MV-4-11 (cell line): ENCODE data around the gene MCIDAS.
A peak's percentile ranks its signal among the peaks of the same experiment; 100 is the strongest.

Experiments used
- DNase-seq: peaks from one replicate; lab custom pipeline; 2025; lab: John Stamatoyannopoulos, UW

The MCIDAS gene

DNA sequence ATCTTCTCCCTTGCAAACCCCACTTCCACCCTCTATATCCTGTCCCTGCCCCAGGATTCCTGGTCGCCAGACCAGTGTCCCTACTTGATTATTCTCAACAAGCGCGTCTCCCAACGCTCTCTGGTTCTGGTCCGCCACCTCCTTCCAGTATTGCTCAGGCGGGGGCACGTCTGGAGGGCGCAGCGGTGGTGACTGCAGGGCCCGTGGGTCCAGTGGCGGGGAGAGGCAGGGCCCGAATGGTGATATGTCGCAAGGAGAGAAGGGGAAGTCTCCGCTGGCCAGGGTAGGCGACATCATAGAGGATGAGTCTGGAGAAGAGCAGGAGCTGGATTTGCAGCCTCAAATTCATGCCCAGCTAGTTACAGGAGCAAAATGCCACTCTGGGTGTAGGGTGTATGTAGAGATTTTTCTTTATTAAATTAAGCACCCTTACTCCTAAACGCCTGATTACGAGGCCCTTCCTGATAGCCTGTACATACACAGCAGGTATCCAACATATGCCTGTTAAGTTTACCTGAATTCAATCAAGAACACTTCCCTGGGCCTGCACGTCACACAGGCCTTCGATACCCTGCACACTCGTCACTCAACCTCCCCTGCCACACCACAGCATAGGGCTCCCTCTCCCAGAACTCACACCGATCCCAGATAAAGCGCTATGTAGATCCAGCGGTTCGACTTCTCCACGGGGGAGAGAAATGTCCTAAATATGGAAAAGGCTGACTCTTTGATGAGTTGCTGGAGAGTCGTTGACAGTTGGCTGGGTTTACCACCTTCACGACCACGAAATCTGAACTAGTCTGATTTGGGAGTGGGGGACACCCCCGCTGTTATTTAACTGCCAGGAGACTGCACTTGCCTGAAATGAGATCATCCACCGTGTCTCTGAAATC is 4.8 kb downstream of the MCIDAS start:
- peak; percentile 27 for DNase-seq

DNA sequence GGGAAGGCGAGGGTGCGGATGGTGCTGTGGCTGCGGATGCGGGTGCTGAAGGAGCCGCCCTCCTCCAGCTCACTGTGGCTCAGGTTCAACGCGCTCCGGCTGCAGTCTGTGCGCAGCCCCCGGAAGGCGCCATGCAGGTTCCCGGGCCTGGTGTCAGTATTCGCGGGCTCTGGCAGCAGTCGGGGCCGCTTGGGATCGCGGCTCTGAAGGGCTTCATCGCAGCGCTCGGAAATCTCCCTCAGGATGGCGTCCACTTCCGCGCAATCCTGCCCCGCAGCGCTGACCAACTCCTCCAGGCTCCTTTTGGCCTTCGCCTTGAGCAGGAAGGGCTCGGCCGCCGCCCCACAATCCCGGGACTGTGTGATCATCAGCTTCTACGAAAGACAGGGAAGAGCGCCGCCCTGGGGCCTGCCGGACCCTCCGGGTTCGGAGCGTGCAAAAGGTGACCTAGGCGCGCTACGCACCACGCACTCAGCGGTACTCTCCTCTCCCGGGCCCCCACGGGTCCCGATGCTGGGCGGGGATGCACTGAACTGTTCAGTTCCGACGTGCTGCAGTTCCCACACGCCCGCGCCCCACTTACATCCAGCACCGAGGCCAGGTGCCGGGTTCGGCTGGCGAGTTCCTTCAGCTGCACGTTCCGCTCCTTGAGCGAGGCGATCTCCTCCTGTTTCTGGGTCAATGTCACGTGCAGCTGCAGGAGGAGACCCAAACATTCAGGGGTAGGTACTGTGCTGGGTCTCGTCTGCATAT is 6.5 kb downstream of the MCIDAS start:
- DNase-seq: no peak

DNA sequence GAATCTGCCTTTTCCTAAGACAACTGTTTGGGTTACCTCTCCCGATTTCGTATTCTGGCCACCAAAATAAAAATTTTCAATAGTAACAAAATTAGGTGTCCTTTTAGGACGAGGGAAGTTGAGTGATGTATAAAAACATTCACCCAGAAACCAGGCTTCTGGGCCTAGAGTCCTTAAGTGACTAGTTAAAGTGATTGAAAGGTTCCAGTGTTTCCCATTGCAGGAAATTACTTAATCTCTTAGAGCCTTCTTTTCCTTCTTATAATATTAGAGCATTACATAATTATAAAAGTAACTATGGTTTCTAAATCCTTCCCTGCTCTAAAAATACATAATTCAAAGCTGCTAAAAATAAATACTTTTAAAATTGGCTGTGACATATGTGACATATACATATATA is 7.3 kb downstream of the MCIDAS start:
- DNase-seq: no peak

DNA sequence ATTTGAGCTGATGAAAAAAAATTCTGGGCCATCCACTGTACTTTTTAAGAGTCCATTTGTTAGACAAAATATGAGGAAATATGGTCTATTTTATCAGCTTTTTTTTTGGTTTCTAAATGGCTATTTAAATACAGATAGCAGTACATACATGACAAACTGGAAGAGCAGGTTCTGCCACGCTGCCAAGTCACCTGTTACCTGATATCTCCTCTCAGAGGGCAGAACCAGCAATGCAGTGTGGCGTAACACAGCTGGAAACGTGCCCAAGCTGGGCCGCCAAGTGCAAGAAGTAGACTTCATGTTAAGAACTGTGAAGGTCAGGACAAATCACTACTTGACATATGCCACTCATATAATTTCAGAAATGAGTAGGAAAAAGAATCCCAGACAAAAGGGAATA is 8.1 kb downstream of the MCIDAS start:
- DNase-seq: no peak

DNA sequence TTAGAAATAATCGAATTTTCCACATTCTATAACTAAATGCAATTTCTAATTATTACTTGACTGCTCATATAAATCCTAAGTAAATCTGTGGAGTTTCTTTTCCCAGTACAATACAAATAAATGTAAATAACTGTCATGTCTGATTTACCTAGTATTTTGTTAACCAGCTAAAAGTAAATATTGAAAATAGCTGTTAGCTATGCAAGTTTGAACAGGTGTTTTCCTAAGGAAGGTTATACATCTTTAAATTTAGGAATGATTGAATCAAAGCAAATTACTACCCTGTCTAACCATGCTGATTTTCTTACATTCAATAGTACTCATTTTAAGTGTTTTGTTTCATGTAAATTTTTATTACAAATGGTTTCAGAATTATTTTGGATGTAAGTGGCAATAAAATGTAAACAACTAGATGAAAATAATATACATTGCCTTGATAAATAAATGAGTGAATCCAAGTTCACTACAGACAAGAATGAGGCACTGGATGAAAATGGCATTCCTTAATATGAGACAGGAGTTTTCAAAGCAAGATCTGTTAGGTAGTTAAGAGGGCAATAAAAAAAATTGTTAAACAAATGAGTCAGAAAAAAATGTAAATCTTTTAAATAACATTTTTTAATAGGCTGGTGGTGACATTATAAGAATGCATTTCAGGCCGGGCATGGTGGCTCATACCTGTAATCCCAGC is 15.8 kb downstream of the MCIDAS start:
- no peak for DNase-seq

DNA sequence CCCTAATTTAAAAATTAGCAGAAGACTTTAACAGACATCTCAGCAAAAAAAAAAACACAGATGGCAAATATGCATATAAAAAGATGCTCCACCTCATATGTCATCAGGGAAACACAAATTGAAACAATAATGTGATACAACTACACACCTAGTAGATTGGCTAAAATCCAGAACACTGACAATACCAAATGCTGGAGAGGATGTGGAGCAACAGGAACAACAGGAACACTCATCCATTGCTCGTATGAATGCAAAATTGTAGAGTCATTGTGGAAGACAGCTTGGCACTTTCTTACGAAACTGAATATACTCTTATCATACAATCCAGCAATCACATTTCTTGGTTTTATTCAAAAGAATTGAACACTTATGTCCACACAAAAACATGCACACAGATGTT is 22.1 kb downstream of the MCIDAS start:
- DNase-seq: no peak

DNA sequence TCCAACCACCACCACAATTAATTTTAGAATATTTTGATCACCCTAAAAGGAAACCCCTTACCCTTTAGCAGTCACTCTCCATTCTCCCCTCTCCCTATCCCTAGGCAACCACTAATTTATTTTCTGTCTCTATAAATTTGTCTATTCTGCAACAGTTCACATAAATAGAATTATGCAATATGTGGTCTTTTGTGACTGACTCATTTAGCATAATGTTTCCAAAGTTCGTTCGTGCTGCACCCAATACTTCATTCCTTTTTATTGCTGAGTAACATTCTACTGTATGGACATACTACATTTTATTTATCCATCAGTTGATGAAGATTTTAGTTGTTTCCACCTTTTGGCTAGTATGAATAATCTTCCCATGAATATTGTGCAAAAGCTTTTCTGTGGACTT is 36.0 kb downstream of the MCIDAS start:
- peak; percentile 8 for DNase-seq

DNA sequence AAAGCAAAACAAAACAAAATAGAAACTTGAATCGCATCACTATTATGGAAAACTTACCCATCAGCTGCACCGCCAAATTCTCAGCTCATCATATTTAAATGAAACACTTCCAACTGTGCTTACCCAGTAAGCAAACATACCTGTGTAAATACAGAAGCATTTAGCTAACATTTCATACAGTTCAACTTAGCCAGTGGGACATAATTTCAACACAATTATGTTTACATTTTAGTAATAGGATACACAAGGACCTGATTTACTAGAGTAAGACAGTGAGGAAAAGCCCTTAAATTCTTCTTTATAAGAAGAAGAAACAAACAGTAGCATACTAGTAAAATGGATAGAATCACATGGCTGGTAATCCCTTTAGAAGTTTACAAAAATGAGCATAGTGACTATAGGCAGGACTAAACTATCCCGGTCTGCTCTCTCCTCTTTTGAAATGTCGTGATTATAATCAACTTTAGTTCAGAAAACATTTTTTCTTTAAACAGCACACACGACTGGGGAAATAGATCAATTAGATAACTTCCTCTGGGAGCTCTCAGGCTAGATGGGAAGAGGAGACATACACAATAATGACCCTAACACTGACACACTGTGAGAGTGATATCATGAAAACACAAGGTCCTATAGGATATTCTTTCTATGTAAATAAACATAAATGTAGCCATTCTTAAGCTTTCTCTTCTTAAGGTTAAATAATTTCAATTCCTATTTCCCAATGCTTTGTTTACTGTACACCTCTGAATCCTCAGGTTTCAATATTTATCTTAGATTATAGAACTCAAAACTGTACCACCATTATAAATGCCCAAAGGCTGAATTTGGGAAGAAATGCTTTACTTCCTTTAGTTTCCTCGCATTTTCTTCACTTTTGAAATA is 38.2 kb downstream of the MCIDAS start:
- DNase-seq: no peak

DNA sequence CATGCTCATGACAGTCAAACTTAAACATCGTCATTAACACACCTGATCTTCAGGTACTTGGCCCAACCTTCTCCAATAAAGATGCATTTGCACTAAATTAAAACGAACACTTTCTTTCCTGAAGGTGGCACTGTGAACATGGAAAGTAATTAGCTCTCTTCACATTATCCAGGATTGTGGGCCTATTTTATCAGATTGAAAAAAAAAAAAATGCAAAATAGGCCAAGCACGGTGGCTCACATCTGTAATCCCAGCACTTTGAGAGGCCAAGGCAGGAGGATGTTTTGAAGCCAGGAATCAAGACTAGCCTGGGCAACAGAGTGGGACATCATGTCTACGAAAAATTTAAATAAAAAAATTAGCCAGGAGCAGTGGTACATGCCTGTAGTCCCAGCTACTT is 39.7 kb downstream of the MCIDAS start:
- no peak for DNase-seq

DNA sequence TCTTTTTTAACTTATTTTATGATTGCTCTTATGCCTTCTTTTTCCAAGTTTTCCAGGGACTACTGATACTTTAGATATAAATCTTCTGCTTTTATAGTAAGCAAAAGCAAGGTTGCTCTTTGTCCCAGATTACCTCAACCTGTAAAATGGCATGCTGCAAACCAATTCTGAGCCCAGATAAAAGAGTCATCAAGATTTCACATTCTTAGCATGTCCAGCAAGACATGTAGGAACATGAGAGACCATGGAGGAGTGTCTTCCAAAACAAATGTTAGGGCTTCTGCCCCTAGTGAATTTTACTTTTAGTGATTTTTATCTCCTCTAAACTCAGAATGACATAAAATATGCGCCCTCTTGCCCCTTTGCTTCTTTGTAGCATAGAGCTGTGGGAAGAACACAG is 47.1 kb downstream of the MCIDAS start:
- DNase-seq: no peak

DNA sequence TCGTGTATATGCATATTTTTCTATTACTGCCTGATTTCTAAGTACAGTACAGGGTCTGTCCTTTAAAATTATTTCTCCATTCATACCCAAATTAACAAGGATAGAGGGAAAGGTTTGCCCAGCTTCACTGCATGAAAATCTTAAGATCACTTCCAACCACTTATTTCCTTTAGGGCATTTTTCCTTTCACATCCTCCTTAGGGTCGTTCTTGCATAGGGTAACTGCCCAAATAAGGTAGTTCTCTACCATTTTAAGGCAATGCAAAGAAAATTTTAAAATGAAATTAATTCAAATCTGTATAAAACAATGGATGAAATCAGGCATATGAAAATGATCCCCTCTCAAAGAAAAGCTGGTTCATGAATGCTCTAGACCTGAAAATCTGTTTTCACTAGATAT is 50.0 kb downstream of the MCIDAS start:
- peak; percentile 41 for DNase-seq

DNA sequence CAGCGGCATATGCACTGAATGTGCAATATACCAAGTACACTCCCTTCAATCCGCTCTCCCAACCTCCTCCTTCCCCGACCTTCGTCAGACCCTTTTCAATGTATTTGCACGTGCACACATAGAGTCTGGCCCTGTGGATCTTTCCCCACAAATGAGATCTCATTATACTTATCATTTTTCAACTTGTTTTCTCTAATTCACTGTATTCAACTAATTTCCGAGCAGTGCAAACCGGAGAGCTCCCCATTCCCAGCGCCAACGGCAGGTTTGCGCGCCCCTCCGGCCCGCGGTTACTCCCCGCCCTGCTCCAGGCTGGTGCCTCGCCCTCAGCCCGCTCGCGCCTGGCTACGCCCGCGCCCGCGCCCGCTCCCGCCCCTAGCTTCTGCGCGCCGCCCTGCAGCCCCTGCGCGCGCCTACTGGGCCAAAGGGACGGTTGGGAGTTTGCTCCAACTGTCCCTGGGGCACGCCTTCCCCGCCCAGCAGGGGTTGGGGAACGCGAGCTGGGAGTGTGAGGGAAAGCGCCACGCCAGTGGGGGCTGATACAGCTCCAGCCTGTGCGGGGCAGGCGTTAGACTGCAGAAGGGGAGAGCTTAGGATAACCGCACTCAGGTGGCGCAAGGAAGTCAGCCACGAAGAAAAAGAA is 50.8 kb downstream of the MCIDAS start:
- no peak for DNase-seq

DNA sequence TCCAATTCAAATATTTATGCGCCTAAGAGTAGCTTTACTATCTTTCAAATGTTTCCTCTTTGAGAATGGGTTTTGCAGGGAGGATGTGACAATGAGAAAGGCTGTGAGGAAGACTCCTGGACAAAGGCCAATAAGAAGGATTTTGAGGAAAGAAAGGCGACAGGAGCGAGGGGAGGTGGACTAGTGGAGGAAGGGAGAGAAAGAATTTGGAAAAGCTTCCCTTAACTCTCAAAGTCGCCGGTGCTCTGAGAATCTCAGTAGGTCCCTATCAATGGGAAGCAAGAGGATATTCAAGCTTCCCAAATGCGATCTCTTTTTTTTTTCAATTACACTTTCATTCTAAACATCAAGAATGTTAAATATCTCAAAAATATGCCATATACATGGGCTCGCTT is 51.3 kb downstream of the MCIDAS start:
- no peak for DNase-seq

DNA sequence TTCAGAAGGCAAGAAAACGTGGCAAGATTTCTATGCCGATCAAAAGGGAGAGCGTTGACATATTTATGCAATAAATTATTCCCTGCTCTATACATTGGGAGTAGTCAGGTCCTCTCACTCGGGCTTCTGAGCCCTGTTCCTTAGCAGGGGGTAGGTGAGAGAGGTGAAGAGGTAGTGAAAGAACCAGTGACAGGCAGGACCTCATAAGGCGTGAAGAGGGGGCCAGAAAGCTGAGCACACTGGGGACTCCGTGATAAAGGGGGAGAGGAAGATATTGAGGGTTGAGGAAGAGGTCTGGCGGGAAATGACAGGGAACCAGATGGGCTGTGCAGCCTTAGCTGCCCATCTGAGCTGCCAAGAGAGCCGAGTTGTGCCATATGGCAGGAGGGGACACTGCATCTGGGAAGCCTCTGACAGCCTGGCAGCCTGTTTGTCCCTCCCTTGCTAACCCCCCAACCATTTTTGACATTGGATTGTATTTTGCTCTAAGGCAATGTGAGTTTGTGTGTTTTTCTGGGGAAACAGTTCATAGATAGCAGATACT is 53.4 kb downstream of the MCIDAS start:
- DNase-seq: no peak

DNA sequence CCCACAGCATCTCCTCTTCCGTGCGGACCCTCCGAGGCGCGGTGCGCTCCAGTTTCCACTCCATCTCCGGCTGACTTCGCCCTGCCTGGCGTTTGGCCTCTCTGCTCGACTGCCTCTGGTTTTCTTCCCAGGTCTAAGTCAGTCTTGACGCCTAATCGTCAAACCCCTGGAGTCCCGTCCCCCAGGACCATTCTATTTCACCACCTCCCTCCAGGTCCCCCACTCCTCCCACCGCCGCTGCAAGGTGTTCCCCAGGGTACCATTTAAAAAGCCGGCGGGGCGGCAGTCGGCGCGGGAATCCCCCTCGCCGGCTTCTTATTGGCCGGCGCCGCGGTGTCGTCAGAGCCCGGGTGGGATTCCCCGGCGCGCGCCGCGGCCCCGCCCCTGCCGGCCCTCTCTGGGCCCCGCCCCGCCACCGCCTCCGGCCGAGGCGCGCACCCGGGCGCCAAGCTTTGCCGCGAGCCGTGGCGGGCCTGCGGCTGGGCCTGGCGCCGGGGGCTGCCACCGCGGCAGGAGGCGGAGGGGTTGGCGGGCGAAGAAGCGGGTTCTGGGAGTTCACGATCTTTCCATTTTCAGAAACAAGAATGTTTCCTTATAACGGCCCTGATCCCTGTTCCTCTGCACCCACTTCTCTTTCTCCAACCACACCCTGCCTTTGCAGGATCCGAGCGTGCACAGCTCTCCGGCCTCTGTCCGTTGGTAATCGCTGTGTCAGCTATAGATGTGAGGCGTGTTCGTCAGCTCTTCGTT is 54.0 kb downstream of the MCIDAS start, which contains the start of gene CDC20B:
TSS of gene CDC20B (minus strand) at position 241 of the 750 bp plus-strand sequence. CDS start at position 64, 177 bp downstream.
- peak; percentile 53 for DNase-seq

DNA sequence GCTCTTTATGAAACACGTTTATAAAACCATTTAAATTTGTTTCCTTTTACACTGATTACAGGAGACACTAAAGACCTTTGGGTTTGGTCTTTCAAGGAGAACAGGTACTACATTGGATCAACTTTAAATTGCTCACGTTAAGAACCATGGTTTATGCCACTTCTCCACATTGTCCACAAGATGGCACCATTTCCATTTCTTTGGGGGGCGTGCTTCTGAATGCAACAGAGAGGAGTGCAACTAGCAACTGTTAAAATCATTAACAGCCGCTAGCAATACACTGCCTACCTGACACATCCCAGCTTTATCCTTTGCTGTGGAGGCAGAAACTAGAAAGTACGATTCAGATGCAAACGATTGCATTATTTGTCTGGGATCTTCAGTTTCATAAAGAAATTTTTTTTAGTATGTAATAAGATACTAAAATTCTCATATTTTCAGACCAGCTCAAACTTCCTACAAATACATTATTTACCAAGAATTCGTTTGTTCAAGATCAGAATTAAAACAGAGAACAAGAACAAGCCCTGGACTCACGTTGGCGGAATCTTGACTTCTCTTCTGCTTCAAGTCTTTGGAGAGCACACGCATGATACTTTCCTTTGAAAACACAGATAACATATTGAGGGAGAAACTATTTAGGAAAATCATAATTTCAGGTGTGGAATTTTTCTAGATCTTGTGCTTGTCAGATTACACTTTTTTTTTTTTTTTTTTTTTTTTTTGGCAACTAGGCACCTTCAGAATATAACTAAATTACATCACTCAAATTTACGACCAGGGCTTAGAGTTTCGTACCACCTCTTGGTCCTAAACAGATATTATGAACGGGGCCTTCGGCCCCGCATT is 54.8 kb downstream of the MCIDAS start:
- DNase-seq: peak; percentile 68

DNA sequence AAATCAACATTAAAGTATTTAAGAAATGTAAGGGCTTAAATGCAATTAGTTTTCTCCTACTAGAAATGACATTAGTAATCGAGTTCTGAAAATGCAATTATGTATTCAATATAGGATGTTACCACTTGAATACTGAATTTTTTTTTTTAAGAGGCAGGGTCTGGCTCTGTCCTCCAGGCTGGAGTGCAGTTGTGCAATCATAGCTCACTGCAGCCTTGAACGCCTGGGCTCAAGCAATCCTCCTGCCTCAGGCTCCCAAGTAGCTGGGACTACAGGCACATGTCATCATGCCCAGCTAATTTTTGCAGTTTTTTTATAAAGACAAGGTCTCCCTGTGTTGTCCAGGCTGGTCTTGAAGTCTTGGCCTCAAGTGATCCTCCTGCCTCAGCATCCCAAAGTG is 55.6 kb downstream of the MCIDAS start:
- DNase-seq: no peak
